ENCODE results near the gene TNFRSF1B.

TNFRSF1B gene

GRCh38 chr1:12146343-12147112 lies 20.3 kb upstream of the TNFRSF1B start:
- no peak for DNase-seq
- TF ChIP-seq GATA1 (IDR thresholded peaks at IDR 0.05; ENCODE audit: low read depth, low read length) = no peak

GRCh38 chr1:12147201-12147701 lies 19.5 kb upstream of the TNFRSF1B start:
- no peak for TF ChIP-seq POLR2A (IDR thresholded peaks at IDR 0.05; ENCODE audit: low read length)
- no peak for DNase-seq

GRCh38 chr1:12148160-12148957 lies 18.4 kb upstream of the TNFRSF1B start:
- TF ChIP-seq POLR2A (IDR thresholded peaks at IDR 0.05; ENCODE audit: low read length) = no peak
- TF ChIP-seq GATA1 (IDR thresholded peaks at IDR 0.05; ENCODE audit: low read depth, low read length) = no peak

GRCh38 chr1:12148958-12149790 lies 17.6 kb upstream of the TNFRSF1B start:
- TF ChIP-seq POLR2A (IDR thresholded peaks at IDR 0.05; ENCODE audit: low read length) (no peak), GATA1 (IDR thresholded peaks at IDR 0.05; ENCODE audit: low read depth, low read length) (no peak)
- no peak for DNase-seq

More at GRCh38 chr1:12148160-12148957, 18.4 kb upstream of the TNFRSF1B start:
- no peak for DNase-seq

- no peak for DNase-seq
- TF ChIP-seq POLR2A (IDR thresholded peaks at IDR 0.05; ENCODE audit: low read length) (no peak), GATA1 (IDR thresholded peaks at IDR 0.05; ENCODE audit: low read depth, low read length) (no peak)
These were observed 17.0 kb upstream of the TNFRSF1B start for GRCh38 chr1:12149791-12150175.

GRCh38 chr1:12150456-12151200 lies 16.2 kb upstream of the TNFRSF1B start:
- DNase-seq = no peak
- TF ChIP-seq POLR2A (IDR thresholded peaks at IDR 0.05; ENCODE audit: low read length) = no peak
- no peak for TF ChIP-seq GATA1 (IDR thresholded peaks at IDR 0.05; ENCODE audit: low read depth, low read length)

- TF ChIP-seq GATA1 (IDR thresholded peaks at IDR 0.05; ENCODE audit: low read depth, low read length) = no peak
These were observed 15.3 kb upstream of the TNFRSF1B start for GRCh38 chr1:12151465-12151864.

GRCh38 chr1:12152113-12152891 lies 14.5 kb upstream of the TNFRSF1B start:
- no peak for DNase-seq

More at GRCh38 chr1:12151465-12151864, 15.3 kb upstream of the TNFRSF1B start:
- no peak for DNase-seq

GRCh38 chr1:12153181-12153785 lies 13.5 kb upstream of the TNFRSF1B start:
- DNase-seq = no peak
- TF ChIP-seq POLR2A (IDR thresholded peaks at IDR 0.05; ENCODE audit: low read length) (no peak), GATA1 (IDR thresholded peaks at IDR 0.05; ENCODE audit: low read depth, low read length) (no peak)

More at GRCh38 chr1:12152113-12152891, 14.5 kb upstream of the TNFRSF1B start:
- TF ChIP-seq POLR2A (IDR thresholded peaks at IDR 0.05; ENCODE audit: low read length) (no peak), GATA1 (IDR thresholded peaks at IDR 0.05; ENCODE audit: low read depth, low read length) (no peak)

- DNase-seq = no peak
- no peak for TF ChIP-seq POLR2A (IDR thresholded peaks at IDR 0.05; ENCODE audit: low read length)
- no peak for TF ChIP-seq GATA1 (IDR thresholded peaks at IDR 0.05; ENCODE audit: low read depth, low read length)
These were observed 11.5 kb upstream of the TNFRSF1B start for GRCh38 chr1:12155328-12155727.

GRCh38 chr1:12157366-12158231 lies 9.2 kb upstream of the TNFRSF1B start:
- no peak for TF ChIP-seq POLR2A (IDR thresholded peaks at IDR 0.05; ENCODE audit: low read length)
- no peak for TF ChIP-seq GATA1 (IDR thresholded peaks at IDR 0.05; ENCODE audit: low read depth, low read length)
- no peak for DNase-seq

Measured in erythroblast (primary cell).